Measurements from ENCODE around the gene CD3G.
A peak's percentile ranks its signal among the peaks of the same experiment; 100 is the strongest.

Gene CD3G

GRCh38 chr11:118370774-118371173, 26.6 kb downstream of the CD3G start:
- DNase-seq (ENCODE audit: low read depth), result no peak
- no peak overlapping the region for H3K4me3 ChIP-seq (ENCODE audit: control insufficient read depth, low read depth, low read length)
- no peak for TF ChIP-seq CTCF (IDR thresholded peaks at IDR 0.05; ENCODE audit: control insufficient read depth, insufficient read depth, low read depth, low read length, missing control alignments)

- H3K4me3 ChIP-seq (ENCODE audit: control insufficient read depth, low read depth, low read length), result no peak overlapping the region
- DNase-seq (ENCODE audit: low read depth), result no peak
- TF ChIP-seq CTCF (IDR thresholded peaks at IDR 0.05; ENCODE audit: control insufficient read depth, insufficient read depth, low read depth, low read length, missing control alignments), result no peak
Measured at GRCh38 chr11:118373263-118373662, 29.1 kb downstream of the CD3G start.

- no peak for TF ChIP-seq CTCF (IDR thresholded peaks at IDR 0.05; ENCODE audit: control insufficient read depth, insufficient read depth, low read depth, low read length, missing control alignments)
- no peak for DNase-seq (ENCODE audit: low read depth)
- no peak overlapping the region for H3K4me3 ChIP-seq (ENCODE audit: control insufficient read depth, low read depth, low read length)
Measured at GRCh38 chr11:118373871-118374270, 29.7 kb downstream of the CD3G start.

- TF ChIP-seq CTCF (IDR thresholded peaks at IDR 0.05; ENCODE audit: control insufficient read depth, insufficient read depth, low read depth, low read length, missing control alignments), result no peak
- H3K4me3 ChIP-seq (ENCODE audit: control insufficient read depth, low read depth, low read length), result no peak overlapping the region
- peak; percentile 16 for DNase-seq (ENCODE audit: low read depth)
Measured at GRCh38 chr11:118374729-118375128, 30.6 kb downstream of the CD3G start.

- H3K4me3 ChIP-seq (ENCODE audit: control insufficient read depth, low read depth, low read length), result no peak overlapping the region
- no peak for TF ChIP-seq CTCF (IDR thresholded peaks at IDR 0.05; ENCODE audit: control insufficient read depth, insufficient read depth, low read depth, low read length, missing control alignments)
- DNase-seq (ENCODE audit: low read depth), result no peak
Measured at GRCh38 chr11:118375978-118376377, 31.8 kb downstream of the CD3G start.

GRCh38 chr11:118379497-118379896, 35.4 kb downstream of the CD3G start:
- DNase-seq (ENCODE audit: low read depth), result no peak
- no peak overlapping the region for H3K4me3 ChIP-seq (ENCODE audit: control insufficient read depth, low read depth, low read length)
- TF ChIP-seq CTCF (IDR thresholded peaks at IDR 0.05; ENCODE audit: control insufficient read depth, insufficient read depth, low read depth, low read length, missing control alignments), result no peak

- no peak for DNase-seq (ENCODE audit: low read depth)
- H3K4me3 ChIP-seq (ENCODE audit: control insufficient read depth, low read depth, low read length), result no peak overlapping the region
- no peak for TF ChIP-seq CTCF (IDR thresholded peaks at IDR 0.05; ENCODE audit: control insufficient read depth, insufficient read depth, low read depth, low read length, missing control alignments)
Measured at GRCh38 chr11:118380571-118380970, 36.4 kb downstream of the CD3G start.
